Stimulated activated naive B cell treated with anti-CD40 and anti-IgM and Interleukin-4, amounts not matched to agents 10 μg/mL and 1 μg/mL and 100 μg/mL, for 72 hours (primary cell): Measurements from ENCODE around the gene GAST.
"Not testable (repeated sequence)": the region's sequence is repeated elsewhere in the genome, so short reads cannot be mapped to it uniquely, and the experiment has no call there.

Experiments used
- ATAC-seq, 2 donors: fragments of 150-1000 bp; cut with Tn5 transposase; replicated peaks; 2 replicates each; pipeline ENCODE4 v1.10.0; 2021; ENCODE audit warnings: moderate library complexity in 1 of 2
- DNase-seq: peaks from one replicate; pipeline ENCODE4 v3.0.0; 2021
- H3K27ac Mint-ChIP-seq: one replicate; pipeline ENCODE4 v1.8.0; 2022; ENCODE audit warnings: mild to moderate bottlenecking, mixed read lengths
- H3K27me3 Mint-ChIP-seq, 2 donors: one replicate each; pipeline ENCODE4 v1.8.0; 2022; ENCODE audit warnings: mixed read lengths in 2 of 2
- H3K36me3 Mint-ChIP-seq, 2 donors: one replicate each; pipeline ENCODE4 v1.8.0; 2022; ENCODE audit warnings: mixed read lengths in 2 of 2, mild to moderate bottlenecking in 1 of 2
- H3K4me1 Mint-ChIP-seq, 2 donors: one replicate each; pipeline ENCODE4 v1.8.0; 2022; ENCODE audit warnings: mixed read lengths in 2 of 2, mild to moderate bottlenecking in 1 of 2
- H3K4me3 Mint-ChIP-seq, 2 donors: one replicate each; pipeline ENCODE4 v1.8.0; 2022; ENCODE audit warnings: mild to moderate bottlenecking in 2 of 2, mixed read lengths in 2 of 2, moderate library complexity in 1 of 2
- H3K9me3 Mint-ChIP-seq, 2 donors: one replicate each; pipeline ENCODE4 v1.8.0; 2022; ENCODE audit warnings: mixed read lengths in 2 of 2, mild to moderate bottlenecking in 1 of 2

The GAST gene

DNA sequence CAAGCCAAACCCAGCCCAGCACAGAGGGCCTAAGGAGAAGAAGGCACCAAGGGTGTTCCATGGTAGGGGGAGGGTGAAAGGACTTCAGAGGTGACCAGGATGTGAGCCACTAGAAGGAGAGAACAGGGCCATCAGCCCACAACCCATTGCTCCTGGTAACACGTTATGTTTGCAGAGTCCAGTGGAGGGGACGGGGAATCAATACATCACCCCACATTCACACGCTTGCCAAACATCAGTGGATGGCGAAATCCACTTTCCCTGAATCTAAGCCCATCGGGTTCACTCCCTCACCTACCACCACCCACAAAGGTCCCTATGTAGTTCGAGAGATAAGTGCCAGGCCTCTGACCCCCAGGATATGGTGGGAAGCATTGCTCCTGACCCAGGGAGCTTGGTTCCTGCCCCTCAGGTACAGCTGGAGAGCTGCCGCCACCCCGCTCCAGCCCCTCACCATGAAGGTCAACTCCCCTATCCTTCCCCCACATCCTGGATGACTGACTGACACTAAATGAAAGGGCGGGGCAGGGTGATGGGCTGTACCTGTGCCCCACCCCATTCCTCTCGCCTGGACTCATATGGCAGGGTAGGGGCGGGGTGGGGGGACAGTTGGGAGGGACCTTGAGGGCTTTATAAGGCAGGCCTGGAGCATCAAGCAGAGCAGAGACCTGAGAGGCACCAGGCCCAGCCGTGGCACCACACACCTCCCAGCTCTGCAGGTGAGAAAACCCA lies at the start of gene GAST:
Gene GAST, plus strand, starts transcription at position 663 of the 732 bp plus-strand sequence. CDS start 3,106 bp downstream, outside the sequence.
- no peaks in the 10 kb centered on the region for H3K36me3 Mint-ChIP-seq
- ATAC-seq (no peak), DNase-seq (no peak)
- peaks cover 0 to 4% of the 10 kb centered on the region in 2 donors for H3K4me1 Mint-ChIP-seq
- H3K27me3 Mint-ChIP-seq = peaks cover 26 to 30% of the 10 kb centered on the region in 2 donors
- H3K4me3 Mint-ChIP-seq = no peak within 1 kb of the TSS
- H3K9me3 Mint-ChIP-seq = peaks cover 0 to 4% of the 10 kb centered on the region in 2 donors
- no peak within 1 kb of the TSS for H3K27ac Mint-ChIP-seq

GRCh38 chr17:41663451-41664171 lies 48.5 kb upstream of the GAST start:
- DNase-seq (no peak), ATAC-seq (no peak)
- Mint-ChIP-seq H3K36me3 (no peaks in the 10 kb centered on the region), H3K9me3 (no peaks in the 10 kb centered on the region), H3K4me1 (peaks cover 28 to 45% of the 10 kb centered on the region in 2 donors), H3K27ac (no peak overlapping the region), H3K27me3 (no peaks in the 10 kb centered on the region), H3K4me3 (no peak overlapping the region)

DNA sequence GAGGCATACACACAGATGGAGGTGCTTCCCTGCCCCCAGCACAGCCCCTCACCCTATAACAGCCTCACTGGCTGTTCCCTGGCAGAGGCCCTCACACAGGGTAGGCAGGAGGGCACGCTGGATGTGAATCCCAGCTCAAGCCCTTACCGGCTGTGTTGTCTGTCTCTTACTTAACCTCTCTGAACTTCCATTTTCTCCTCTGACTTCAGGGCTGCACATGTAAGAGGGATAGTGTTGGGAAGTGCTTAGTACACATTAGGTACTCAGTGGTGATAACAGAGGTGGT lies 48.0 kb upstream of the GAST start:
- peaks cover 28 to 48% of the 10 kb centered on the region in 2 donors for H3K4me1 Mint-ChIP-seq
- H3K4me3 Mint-ChIP-seq = no peak overlapping the region
- ATAC-seq (no peak), DNase-seq (no peak)
- peak overlapping the region; percentile 20 for H3K27ac Mint-ChIP-seq
- no peaks in the 10 kb centered on the region for H3K36me3 Mint-ChIP-seq
- H3K9me3 Mint-ChIP-seq = no peaks in the 10 kb centered on the region
- no peaks in the 10 kb centered on the region for H3K27me3 Mint-ChIP-seq

GRCh38 chr17:41664587-41665565 lies 47.3 kb upstream of the GAST start:
- ATAC-seq (no peak), DNase-seq (no peak)
- no peaks in the 10 kb centered on the region for H3K36me3 Mint-ChIP-seq
- no peaks in the 10 kb centered on the region for H3K27me3 Mint-ChIP-seq
- peak overlapping the region; percentile 85 to 92 for H3K4me3 Mint-ChIP-seq
- no peaks in the 10 kb centered on the region for H3K9me3 Mint-ChIP-seq
- H3K27ac Mint-ChIP-seq = peak overlapping the region; percentile 99
- peaks cover 34 to 56% of the 10 kb centered on the region in 2 donors for H3K4me1 Mint-ChIP-seq

DNA sequence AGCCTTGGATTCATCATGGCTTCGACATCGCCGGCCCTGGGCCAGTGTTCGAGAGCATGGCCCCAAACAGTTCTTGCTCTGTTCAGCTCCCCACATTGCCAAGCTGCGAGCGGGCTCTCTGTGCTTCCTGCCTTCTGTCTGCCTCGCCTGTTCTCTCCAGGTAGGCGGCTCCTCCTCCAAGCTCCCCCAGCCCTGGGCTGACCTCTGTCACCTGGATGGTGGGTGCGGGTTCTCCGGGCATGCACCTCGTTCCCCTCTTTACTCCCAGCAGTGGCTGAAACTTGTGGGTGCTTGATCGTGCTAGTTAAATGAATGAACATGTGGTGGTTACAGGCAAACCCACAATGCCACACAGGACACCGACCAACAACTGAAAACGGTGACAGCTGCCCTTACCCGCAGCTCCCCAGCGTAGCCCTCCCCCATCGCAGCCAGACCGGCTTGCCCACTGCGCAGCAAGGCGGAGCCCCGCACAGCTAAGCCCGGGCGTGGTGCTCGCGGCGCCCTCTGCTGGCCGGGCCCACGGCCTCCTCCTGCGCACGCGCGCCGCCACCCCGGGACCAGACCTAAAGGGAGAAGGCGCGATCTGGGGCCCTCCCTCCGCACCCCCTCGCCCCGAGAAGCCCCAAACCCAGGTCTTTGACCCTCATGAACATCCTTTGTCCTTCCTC lies 46.4 kb upstream of the GAST start:
- H3K4me3 Mint-ChIP-seq = peak overlapping the region; percentile 85 to 92
- H3K4me1 Mint-ChIP-seq = peaks cover 38 to 63% of the 10 kb centered on the region in 2 donors
- peak overlapping the region; percentile 99 for H3K27ac Mint-ChIP-seq
- no peaks in the 10 kb centered on the region for H3K27me3 Mint-ChIP-seq
- H3K9me3 Mint-ChIP-seq = no peaks in the 10 kb centered on the region
- no peaks in the 10 kb centered on the region for H3K36me3 Mint-ChIP-seq
- DNase-seq (peak; percentile 93), ATAC-seq (peak; percentile 81 to 84)

- H3K36me3 Mint-ChIP-seq = no peaks in the 10 kb centered on the region
- peaks cover 39 to 63% of the 10 kb centered on the region in 2 donors for H3K4me1 Mint-ChIP-seq
- H3K4me3 Mint-ChIP-seq = peak overlapping the region; percentile 85 to 92
- H3K27ac Mint-ChIP-seq = peak overlapping the region; percentile 99
- ATAC-seq (peak; percentile 71 to 76), DNase-seq (peak; percentile 87)
- no peaks in the 10 kb centered on the region for H3K27me3 Mint-ChIP-seq
- H3K9me3 Mint-ChIP-seq = no peaks in the 10 kb centered on the region
These were observed 45.9 kb upstream of the GAST start for GRCh38 chr17:41666237-41666641.

DNA sequence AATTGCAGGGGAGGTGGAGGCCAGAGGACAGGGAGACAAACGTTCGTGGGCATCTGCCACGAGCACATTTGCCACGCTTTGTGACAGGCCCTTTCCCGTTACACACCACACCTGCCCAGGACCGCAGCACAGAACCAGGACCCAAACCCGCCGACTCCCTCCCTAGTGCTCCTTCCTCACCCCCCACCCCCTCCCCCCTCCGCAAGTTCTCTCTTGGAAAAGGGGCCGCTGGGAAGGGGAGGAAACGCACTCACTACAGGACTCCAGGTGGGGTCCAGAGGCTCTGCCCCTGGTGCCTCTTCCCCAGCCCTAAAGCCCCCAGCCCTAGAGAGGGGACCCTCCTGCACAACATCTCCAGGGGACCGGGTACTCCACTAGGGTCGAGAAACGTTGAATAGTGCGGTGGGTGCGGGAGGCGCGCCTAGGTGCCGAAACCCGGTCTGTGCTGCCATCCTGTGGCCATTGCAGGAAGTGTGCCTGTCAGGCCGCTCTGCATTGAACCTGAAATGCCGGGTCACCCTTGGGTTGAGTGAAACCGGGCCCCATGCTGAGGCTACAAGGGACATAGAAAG lies 45.3 kb upstream of the GAST start:
- H3K4me1 Mint-ChIP-seq = peaks cover 41 to 63% of the 10 kb centered on the region in 2 donors
- no peaks in the 10 kb centered on the region for H3K9me3 Mint-ChIP-seq
- no peaks in the 10 kb centered on the region for H3K27me3 Mint-ChIP-seq
- H3K36me3 Mint-ChIP-seq = no peaks in the 10 kb centered on the region
- peak; percentile 59 to 61 for ATAC-seq
- peak overlapping the region; percentile 99 for H3K27ac Mint-ChIP-seq
- H3K4me3 Mint-ChIP-seq = peak overlapping the region; percentile 85 to 92
- peak; percentile 84 for DNase-seq

- no peaks in the 10 kb centered on the region for H3K36me3 Mint-ChIP-seq
- H3K4me3 Mint-ChIP-seq = peak overlapping the region; percentile 85 to 92
- no peak for ATAC-seq
- peaks cover 43 to 66% of the 10 kb centered on the region in 2 donors for H3K4me1 Mint-ChIP-seq
- peak overlapping the region; percentile 99 for H3K27ac Mint-ChIP-seq
- no peak for DNase-seq
- H3K27me3 Mint-ChIP-seq = no peaks in the 10 kb centered on the region
- H3K9me3 Mint-ChIP-seq = no peaks in the 10 kb centered on the region
These were observed 44.7 kb upstream of the GAST start for GRCh38 chr17:41667280-41668041.

- no peak for ATAC-seq
- no peak overlapping the region for H3K27ac Mint-ChIP-seq
- H3K4me3 Mint-ChIP-seq = no peak overlapping the region
- H3K36me3 Mint-ChIP-seq = peaks cover 3 to 4% of the 10 kb centered on the region in 2 donors
- no peak for DNase-seq
- peaks cover 38 to 67% of the 10 kb centered on the region in 2 donors for H3K4me1 Mint-ChIP-seq
- no peaks in the 10 kb centered on the region for H3K27me3 Mint-ChIP-seq
- peaks cover 4% of the 10 kb centered on the region in 2 donors for H3K9me3 Mint-ChIP-seq
These were observed 40.0 kb upstream of the GAST start for GRCh38 chr17:41672153-41672552.

GRCh38 chr17:41675157-41676057 lies 36.7 kb upstream of the GAST start:
- not testable (repeated sequence) for H3K36me3 Mint-ChIP-seq, H3K9me3 Mint-ChIP-seq, DNase-seq, H3K27me3 Mint-ChIP-seq, ATAC-seq
- Mint-ChIP-seq H3K27ac (peak overlapping the region; percentile 51), H3K4me3 (peak overlapping the region in 1 of 2 donors; percentile 15), H3K4me1 (peaks cover 35 to 60% of the 10 kb centered on the region in 2 donors)

DNA sequence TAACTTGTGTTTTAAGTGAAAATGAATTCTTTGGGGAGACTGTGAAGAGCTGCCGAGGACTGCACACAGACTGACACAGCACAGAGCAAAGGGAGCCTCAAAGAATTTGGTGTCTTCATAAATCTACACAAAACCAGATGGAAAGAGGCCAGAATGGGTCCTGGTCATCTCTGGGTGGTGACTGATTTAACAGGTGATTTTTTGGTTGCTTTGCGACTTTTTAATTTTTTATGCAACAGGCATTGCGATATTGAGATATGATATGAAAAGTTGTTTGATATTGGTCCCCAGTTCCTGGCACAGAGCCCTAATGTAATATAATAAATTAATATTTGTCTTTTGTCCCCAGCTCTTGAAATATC lies 36.1 kb upstream of the GAST start:
- Mint-ChIP-seq H3K36me3 (peaks cover 3 to 4% of the 10 kb centered on the region in 2 donors), H3K4me1 (peaks cover 33 to 59% of the 10 kb centered on the region in 2 donors), H3K27me3 (no peaks in the 10 kb centered on the region), H3K27ac (peak overlapping the region; percentile 51), H3K4me3 (peak overlapping the region in 1 of 2 donors; percentile 56), H3K9me3 (peaks cover 4% of the 10 kb centered on the region in 2 donors)
- DNase-seq (no peak), ATAC-seq (no peak)

DNA sequence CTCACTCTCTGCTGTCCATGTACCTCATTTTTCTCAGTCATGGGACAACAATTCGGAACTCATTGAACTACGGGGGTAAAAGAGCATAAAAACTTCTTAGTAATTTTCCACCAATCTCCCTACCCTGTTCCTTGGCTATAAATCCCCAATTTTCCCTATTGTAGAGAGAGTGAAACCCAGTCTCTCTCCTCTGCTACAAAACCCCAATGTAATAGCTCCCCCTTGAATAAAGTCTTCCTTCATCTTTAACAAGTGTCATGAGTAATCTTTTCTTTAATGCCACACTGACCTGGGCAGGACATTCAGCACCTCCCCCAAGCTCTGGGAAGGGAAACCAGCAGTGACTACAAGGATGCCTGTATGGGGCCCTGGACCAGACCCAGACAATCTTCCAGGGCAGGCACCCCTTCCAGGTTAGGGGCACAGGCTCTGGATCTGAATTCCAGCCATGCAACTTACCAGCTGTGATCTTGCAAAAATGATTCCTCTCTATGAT lies 33.7 kb upstream of the GAST start:
- H3K9me3 Mint-ChIP-seq = peaks cover 4% of the 10 kb centered on the region in 2 donors
- peak overlapping the region; percentile 81 to 84 for H3K4me3 Mint-ChIP-seq
- DNase-seq (peak; percentile 54), ATAC-seq (peak; percentile 71)
- no peaks in the 10 kb centered on the region for H3K27me3 Mint-ChIP-seq
- peak overlapping the region; percentile 98 for H3K27ac Mint-ChIP-seq
- peaks cover 3 to 4% of the 10 kb centered on the region in 2 donors for H3K36me3 Mint-ChIP-seq
- peaks cover 32 to 56% of the 10 kb centered on the region in 2 donors for H3K4me1 Mint-ChIP-seq
